HG02981 (cell line): Measurements from ENCODE around the gene KRT36.

Experiments used
- ATAC-seq: cut with Tn5 transposase; IDR thresholded peaks from one replicate; pipeline ENCODE4 v1.9.1; 2021; ENCODE audit warnings: mild to moderate bottlenecking, moderate library complexity; ENCODE audit not compliant: unreplicated experiment

KRT36 gene

DNA sequence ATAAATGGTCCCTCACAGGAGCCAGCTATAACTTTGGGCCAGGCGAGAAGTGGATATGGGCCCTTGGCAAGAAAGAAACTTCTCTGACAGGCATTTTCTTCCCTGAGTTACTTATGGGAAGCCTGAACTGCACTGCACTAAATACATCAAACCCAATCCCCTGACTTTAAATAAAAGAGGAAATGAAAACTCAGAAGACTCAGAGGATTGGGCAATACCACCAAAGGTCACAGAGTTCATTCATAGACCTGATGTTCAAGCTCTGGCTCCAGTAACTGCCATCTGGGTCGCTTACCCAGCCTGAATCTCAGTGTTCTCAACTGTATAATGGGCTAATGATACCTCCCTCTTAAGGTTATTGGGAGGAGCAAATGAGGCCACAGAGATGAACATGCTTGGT lies 9.6 kb downstream of the KRT36 start:
- ATAC-seq = no peak

DNA sequence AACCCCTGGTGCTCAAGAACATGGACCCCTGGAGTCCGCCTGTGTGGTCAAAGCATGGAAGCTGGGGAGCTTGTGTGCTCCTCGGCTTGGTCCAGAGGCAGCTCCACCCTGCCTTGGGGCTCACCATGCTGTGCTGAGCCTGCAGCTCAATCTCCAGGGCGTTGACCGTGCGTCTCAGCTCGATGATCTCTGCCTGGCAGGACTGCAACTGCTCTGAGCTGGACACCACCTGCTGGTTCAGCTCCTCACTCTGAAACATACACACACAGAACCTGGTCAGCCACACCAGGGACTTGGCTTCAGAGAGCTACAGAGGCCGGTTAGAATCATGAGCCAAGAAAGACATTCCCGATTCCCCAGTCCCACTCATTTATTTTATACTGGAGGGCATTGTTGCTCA lies 11.5 kb downstream of the KRT36 start:
- ATAC-seq = no peak

DNA sequence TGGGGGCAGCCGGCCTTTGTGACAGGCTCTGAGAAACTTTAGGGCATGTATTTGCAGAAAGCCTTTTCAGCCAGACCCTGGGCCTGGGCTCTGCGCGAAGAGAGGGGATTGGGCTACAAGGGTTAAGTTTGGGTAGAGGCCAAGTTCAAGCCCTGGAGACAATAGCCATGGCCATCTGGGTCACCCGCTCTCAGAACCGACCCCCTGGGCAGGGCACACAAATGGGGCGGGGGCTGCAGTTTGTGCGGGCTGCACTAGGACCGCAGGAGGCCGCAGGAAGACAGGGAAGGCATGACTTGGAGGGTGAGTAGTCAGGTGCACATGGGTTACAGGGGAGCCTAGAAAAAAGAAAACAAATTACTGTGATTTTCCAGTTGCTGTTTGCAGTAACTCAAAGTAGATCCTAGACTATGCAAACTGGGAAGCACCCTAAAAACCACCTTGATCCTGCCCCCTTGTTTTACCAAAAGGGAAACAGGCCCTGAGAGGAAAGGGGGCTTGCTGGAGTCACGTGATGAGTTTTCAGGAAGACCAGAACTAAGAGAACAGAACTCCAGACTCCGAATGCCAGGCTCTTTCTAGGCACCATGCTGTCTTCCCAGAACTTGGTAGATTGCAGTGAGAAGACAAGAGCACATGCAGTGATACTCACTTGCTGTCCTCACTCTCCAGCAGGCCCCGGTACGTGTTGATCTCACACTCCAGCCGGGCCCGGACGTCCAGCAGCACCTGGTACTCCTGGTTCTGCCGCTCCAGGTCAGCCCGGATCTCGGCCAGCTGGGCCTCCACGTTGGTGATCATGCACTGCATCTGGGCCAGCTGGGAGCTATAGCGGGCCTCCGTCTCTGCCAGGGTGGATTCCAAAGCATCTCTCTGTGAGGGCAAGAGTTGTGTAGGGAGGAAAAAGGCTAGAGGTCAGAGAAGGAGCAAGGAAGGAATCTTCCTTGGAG lies 12.6 kb downstream of the KRT36 start:
- no peak for ATAC-seq

DNA sequence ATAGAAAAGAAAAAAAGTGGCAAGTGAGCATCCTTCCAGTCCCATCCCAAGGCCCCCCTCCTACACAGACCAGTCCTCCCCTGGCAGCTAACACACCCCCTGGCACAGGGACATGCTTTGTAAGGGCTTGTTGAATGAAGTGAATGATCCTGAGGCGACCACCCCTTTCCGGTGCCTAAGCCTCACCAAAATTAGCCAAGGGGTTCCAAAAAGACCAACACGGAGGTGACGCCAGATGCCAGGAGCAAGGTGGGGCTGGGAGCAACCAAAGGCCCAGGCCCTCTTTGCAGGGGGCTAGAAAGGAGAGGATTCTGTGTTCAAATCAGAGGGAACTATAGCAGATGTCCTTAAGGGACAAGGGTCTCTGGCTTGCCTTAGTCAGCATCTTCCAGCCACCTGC lies 14.3 kb downstream of the KRT36 start:
- no peak for ATAC-seq

DNA sequence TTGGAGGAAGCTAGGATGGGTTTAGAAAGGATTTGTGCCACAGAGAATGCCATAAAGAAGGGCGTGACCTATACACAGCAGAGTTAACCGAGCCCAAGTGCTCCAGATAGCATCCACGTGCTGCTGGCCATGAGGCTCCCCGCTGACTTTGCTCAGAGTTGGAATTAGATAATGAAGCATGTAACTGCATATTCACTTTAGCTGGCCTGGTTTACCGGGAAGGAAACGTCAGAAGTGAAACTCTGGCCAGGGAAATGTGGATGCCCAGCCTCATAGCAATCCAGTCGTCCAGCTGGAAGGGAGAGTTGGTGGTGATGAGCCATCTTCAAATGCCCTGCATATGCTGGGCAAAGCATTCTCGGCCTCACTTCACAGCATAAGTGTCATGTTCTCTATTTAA lies 14.8 kb downstream of the KRT36 start:
- no peak for ATAC-seq

DNA sequence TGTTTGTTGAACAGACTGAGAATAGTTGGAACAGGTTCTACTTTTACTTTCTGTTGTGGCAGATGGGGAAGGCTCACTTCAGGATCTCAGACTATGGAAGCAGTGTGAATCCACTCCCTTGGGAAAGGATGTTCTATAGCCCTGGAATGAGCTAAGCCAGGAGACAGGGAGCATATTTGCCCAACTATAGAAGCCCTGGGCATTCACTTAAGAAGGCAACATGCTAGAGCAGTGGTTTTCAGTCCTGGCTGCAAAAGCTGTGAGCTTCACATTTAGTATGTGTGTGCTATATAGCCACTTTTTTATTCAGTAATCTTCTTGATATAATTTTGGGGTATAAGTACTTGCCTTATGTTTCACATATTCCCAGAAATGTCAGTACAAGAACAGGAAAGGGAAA lies 21.4 kb downstream of the KRT36 start:
- no peak for ATAC-seq

DNA sequence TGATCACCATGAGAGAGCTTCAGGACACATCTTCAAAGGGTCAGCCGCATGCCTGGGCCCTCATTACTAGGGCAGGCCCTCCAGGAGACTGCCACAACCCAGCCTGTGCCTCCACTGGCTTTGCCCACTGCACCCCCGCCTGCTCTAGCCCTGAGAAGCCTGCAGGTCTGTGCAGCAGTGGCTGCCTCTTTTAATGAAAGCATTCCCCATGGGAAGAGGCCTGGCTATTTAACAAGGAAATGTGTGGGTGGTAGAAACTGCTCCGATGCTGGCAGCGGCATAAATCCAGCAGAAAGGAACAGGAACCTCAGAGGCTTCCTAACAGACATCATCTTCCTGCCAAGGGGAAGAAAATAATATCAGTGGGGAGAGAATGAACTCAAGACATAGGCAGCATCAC lies 22.1 kb downstream of the KRT36 start:
- no peak for ATAC-seq

DNA sequence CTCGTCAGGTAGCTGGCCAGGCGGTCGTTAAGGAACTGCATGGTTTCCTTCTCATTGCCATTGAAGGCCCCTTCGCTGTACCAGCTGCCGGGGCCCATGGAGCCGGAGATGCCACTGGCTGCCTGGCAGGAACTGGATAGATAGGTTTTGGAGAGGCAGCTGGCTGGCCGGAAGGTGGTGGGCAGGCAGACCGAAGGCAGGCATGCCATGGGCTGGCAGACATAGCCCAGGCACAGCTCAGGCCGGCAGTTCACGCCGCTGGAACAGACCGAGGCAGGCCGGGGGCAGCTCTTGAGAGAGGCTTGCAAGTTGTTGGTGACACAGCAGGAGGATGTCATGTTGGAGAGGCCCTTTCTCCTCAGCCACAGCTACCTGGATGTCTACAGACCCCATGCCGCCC lies 22.7 kb downstream of the KRT36 start, which contains the start of gene KRT32:
Gene KRT32 (minus strand): TSS at position 399 of the 400 bp plus-strand sequence. CDS start 61 bp downstream, at position 338.
- no peak for ATAC-seq

DNA sequence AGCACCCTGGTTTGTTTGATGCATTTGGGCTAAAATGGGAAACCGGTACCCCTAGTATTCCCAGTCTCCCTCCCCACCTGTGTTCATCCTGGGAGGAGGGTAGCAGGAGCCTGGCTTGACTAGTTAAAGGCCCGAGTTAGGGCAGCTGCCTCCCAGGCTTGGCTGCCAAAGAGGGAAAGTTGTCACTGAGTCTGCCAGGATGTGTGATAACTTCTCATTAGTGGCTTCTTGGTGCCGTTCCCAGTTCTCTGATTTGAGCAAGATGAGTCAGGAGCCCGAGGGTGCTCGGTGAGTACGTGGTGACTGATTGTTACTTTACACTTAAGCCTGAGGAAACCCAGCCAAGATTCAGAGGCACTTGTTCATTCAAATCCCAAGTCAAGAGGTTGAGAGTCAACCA lies 25.0 kb downstream of the KRT36 start:
- no peak for ATAC-seq

DNA sequence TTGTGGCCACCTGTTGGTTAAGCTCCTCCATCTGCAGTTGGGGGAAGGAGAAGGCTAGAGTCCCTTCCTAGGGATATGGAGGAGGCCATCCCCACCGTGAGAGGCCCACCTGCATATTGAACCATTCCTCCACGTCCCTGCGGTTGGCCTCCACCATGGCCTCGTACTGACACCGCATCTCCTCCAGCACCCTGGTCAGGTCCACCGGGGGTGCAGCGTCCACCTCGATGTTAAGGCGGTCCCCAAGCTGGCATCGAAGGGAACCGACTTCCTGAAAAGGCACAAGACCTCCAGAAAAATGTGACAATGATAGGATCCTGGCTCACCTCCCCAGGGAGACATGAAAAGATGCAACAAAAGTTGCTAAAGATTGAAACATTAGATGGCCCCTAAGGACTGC lies 25.5 kb downstream of the KRT36 start:
- ATAC-seq = no peak

DNA sequence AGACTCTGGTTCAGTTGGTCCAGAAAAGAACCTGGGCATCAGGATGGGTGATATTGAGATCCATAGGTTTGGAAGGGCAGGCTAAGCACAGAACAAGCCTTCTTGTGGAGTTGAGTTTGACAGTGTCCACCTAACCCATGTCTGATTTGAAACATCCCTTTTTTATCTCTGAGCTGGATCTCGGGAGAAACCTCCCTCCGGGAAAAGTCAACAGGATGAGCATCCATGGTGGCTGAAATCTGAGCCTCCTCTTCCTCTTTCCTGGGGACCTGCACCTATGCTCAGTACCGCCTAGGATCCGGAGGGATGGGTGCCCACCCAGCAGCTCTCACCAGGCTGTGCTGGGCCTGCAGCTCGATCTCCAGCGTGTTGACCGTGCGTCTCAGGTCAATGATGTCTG lies 26.0 kb downstream of the KRT36 start:
- ATAC-seq = no peak

DNA sequence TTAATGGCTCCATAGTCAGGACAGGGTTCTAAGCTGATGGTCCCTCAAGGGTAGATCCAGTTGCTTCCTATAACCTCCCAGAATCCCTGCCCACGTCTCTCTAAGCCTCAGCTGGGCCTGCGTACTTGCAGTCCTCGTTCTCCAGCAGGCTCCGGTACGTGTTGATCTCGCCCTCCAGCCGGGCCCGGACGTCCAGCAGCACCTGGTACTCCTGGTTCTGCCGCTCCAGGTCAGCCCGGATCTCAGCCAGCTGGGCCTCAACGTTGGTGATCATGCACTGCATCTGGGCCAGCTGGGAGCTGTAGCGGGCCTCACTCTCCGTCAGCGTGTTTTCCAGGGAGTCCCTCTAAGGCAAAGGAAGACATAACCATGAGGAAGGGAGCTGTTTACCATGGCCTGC lies 27.0 kb downstream of the KRT36 start:
- no peak for ATAC-seq

DNA sequence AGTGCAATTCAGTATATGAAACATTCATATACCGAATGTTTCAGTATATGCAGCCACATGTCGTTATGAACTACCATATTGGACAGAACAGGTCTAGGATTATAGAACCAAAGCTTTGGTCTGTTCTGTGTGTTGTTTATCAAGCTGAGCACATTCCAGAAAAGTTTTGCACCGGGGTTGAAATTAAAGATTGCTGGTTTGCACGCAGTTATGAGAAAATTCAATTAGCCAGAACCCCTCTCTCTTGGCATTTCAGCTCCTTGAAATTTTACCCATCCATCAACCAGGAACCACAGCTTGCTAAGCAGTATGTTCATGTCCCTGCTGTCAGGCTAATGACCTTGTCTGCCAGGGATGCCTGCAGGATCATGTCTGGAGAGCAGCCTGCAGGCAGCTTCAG lies 32.0 kb downstream of the KRT36 start:
- ATAC-seq = no peak

DNA sequence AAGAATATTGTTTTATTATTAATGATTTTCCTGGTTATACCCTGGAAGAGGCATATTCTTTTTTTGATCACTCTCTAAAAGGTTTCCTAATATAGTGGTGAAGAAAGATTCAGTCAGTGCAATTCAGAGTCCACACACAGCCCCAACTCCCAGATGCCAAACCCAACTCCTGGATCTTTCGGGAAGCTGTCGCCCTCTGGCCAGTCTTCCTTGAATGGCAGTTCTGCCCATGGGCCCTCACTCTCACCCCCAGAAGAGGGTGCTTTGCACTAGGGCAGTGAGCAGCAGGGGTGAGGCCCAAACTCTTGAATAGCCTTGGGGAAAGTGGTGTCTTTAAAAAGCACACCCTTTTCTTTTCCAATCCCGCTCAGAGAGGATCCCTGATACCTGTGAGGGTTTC lies 33.5 kb downstream of the KRT36 start:
- no peak for ATAC-seq

DNA sequence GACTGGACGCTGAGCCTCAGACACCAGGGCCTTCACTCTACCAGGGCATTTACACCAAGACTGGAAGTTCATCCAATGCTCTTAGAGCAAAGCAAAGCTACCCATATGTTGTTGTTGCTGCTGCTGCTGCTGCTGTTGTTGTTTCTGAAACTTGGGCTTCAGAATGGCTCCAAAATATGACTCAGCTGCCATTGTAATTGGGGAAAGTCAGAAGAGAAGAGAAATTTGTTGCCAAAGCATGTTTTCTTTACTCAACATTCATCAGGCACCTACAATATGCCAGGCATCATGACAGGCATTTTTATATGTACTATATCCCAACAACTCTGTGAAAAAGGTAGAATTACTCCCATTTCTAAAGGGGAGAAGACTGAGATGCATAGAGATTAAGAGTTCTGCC lies 34.5 kb downstream of the KRT36 start:
- no peak for ATAC-seq

DNA sequence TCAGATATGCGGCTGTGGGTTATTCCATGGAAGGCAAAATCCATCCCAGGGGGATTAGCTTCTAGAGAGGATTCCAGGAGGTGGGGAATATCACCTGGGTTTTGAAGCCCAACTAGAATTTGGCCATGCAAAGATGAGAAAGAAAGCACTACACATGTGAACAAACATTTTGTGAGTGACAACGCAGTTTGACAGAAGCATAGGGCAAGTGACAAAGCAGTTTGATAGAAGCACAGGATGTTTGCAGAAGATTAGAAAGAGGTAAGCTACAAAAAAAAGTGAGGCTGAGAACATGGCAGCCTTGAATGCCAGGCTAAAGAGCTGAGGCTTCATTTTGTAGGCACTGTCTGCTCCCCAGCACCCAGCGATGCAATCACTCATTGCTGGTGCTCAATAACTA lies 36.6 kb downstream of the KRT36 start:
- ATAC-seq = no peak

DNA sequence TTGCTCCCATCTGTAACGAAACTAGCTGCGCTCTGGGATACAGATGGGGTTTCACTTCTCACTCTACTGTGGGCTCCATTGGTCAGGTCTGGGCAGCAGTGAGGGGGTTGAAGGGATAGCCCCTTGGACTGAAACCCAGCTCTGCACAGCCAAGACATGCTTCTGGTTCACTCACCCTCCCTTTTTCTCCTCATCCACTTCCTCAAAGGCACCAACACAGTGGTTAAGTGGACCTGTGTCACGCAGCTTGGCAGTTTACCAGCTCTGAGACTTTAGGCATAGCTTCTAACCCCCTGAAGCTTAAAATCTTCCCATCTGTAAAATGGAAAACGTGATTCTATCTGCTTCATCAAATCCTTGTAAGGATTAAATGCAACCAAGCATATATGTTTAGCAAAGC lies 37.4 kb downstream of the KRT36 start:
- ATAC-seq = no peak

DNA sequence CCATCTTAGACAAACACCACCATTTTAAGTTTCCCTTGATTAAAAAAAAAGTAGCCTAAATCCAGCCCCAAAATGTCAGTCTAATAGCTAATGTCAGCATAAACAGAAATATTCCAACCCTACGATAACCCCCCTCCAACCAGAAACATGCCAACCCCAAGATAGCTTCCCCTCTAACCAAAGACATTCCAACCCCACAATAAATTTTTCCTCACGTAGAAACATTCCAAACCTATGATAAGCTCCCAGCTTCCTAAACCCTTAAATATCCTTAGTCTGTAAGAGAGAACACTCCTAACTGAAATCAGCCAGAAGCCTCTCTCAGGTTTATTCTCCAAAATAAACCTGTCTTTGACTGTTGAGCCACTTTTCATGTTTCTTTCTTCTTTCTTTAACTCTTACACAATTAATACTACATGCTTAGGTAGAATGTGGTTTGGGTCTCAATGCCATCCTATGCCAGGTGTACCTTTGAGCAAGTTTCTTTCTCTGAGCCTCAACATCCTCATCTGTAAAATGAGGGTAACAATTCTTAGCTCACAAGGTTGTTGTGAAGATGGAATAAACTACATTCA lies 38.5 kb downstream of the KRT36 start:
- ATAC-seq = no peak

DNA sequence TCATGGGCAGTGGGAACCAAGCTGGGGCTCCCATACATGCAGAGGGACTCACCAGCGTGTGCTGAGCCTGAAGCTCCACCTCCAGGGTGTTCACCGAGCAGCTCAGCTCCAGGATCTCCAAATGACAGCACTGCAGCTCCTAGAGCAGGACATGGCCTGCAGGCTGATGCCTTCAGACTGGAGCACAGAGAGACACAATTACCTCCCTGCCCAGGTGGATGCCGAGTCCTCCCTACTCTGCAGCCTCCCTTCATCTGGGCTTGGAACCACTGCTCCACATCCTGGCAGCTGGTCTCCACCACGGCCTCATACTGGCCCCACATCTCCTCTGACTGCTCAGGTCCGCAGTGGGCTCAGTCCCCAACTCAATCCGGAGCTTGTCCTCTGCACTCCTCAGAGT lies 40.7 kb downstream of the KRT36 start:
- ATAC-seq = no peak

DNA sequence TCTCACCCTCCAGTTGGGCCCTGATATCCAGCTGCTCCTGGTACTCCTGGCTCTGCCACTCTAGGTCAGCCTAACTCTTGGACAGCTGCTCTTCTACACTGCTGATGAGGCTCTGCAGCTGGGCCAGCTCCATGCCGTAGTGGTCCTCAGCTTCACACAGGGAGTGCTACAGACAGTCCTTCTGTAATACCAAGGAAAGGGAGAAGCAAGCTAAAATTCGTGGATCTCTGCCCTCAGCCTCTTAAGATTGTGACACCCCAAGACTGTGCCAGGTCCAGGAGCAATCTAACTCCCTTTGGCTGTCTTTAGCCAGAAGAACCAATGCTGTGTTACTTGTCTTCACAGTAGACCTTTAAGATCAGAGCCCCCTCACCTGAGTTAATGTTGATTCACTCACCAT lies 41.2 kb downstream of the KRT36 start:
- ATAC-seq = no peak

DNA sequence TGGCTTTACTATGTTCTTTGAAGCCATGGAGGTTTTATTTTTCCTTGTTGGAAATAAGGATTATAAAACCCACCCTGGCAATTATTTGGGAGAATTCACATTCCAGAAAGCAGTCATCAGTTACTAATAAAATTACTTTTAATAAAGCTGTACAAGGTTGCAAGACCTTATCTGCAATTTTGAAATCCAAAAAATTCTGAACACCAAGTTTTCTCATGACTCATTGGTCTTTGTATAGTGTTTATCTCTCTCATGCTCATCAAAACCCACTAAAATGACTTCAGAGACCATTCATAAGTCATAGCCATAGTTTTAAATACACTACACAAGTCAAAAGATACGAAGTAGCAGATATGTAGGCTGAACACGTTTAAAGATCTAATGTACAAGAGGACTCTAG lies 42.9 kb downstream of the KRT36 start:
- ATAC-seq = no peak

DNA sequence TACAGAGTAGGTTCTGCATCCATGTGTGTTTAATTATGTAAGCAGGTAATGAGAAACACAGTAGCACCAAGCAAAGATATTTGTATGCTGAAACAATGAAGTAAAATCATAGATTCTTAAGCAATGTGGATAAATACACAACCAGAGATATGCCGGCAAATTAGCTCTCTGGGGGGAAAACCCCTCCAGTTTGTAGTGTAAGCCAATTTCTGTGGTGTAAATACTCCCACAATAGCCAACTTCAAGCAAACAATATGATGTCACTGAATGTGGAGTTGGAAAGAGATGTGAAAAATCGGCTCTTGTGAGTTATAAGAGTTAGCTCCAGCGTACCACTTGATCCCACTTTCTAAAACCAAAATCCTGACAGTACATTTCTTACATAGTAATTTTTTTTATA lies 45.1 kb downstream of the KRT36 start:
- no peak for ATAC-seq

DNA sequence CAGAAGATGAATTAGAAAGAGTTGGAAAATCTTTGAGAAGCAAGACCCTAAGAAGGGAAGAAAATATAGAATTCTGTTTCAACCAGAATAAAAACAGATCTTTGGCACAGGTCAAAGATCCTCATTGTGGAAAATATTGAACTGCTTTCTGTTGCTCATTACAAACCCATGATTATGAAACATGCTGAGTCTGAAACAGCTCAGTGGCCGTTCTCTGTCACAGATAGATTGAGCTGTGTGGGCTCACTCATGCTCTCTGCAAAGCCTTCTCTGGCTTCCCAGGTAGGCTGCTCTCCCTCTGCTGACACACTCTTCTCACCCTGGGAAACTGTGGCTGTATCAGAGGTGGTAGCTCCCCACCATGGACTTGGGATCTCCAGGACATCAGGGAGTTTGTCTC lies 45.5 kb downstream of the KRT36 start:
- no peak for ATAC-seq
